Measurements from ENCODE around the gene CAV3. TPM values are rescaled to one million over a fixed set of nuclear protein-coding genes. Genes with fewer than 3 reads are reported as not detected.

Gene CAV3
- total and polyA plus RNA-seq, 8 donors = 0.08 to 0.73 TPM; not detected in 6

- Histone ChIP-seq H3K36me3 (no peaks in the 10 kb centered on the region), H3K27me3 (peaks cover 14 to 45% (median 28%) of the 10 kb centered on the region in 3 donors), H3K27ac (no peak overlapping the region), H3K4me1 (peaks cover 23 to 29% (median 26%) of the 10 kb centered on the region in 4 donors), H3K9me3 (no peaks in the 10 kb centered on the region), H3K4me3 (no peak overlapping the region)
- WGBS, 5 donors = 42 to 70% (median 56%) methylated on average over 4 of the region's 4 CpGs
- DNase-seq = no peak
- intact Hi-C loops (cut with DNase I; ENCODE audit: low total_unique reads) = no loop called here
- TF ChIP-seq CTCF (IDR thresholded peaks at IDR 0.05) = no peak
- no peak for TF ChIP-seq EP300 (IDR thresholded peaks at IDR 0.05)
- no peak for TF ChIP-seq POLR2AphosphoS5 (IDR thresholded peaks at IDR 0.05)
- TF ChIP-seq POLR2A (IDR thresholded peaks at IDR 0.05) = no peak
These were observed 31.9 kb downstream of the CAV3 start for GRCh38 chr3:8765528-8765927.

GRCh38 chr3:8766148-8766547 is 32.5 kb downstream of the CAV3 start:
- TF ChIP-seq POLR2A (IDR thresholded peaks at IDR 0.05) (no peak), CTCF (IDR thresholded peaks at IDR 0.05) (no peak), EP300 (IDR thresholded peaks at IDR 0.05) (no peak), POLR2AphosphoS5 (IDR thresholded peaks at IDR 0.05) (no peak)
- Histone ChIP-seq H3K9me3 (no peaks in the 10 kb centered on the region), H3K4me1 (peaks cover 23 to 29% (median 26%) of the 10 kb centered on the region in 4 donors), H3K4me3 (no peak overlapping the region), H3K27ac (no peak overlapping the region), H3K36me3 (no peaks in the 10 kb centered on the region), H3K27me3 (peaks cover 14 to 48% (median 28%) of the 10 kb centered on the region in 3 donors)
- intact Hi-C loops (cut with DNase I; ENCODE audit: low total_unique reads) = no loop called here
- DNase-seq = no peak
- 68 to 91% (median 79%) methylated on average over 2 of the region's 2 CpGs for WGBS, 5 donors

- peak overlapping the region; percentile 18 to 46 (median 30) for H3K4me3 ChIP-seq
These were observed 33.7 kb downstream of the CAV3 start for GRCh38 chr3:8767256-8767666.

GRCh38 chr3:8767667-8768363 is 34.2 kb downstream of the CAV3 start:
- Histone ChIP-seq H3K36me3 (no peaks in the 10 kb centered on the region), H3K27me3 (peaks cover 14 to 57% (median 28%) of the 10 kb centered on the region in 3 donors), H3K4me3 (peak overlapping the region; percentile 18 to 46 (median 30)), H3K4me1 (peaks cover 23 to 29% (median 26%) of the 10 kb centered on the region in 4 donors), H3K27ac (no peak overlapping the region), H3K9me3 (no peaks in the 10 kb centered on the region)
- intact Hi-C loops (cut with DNase I; ENCODE audit: low total_unique reads) = no loop called here
- TF ChIP-seq CTCF (IDR thresholded peaks at IDR 0.05) (peak in 2 of 7 experiments; percentile 9 to 13), EP300 (IDR thresholded peaks at IDR 0.05) (no peak), POLR2A (IDR thresholded peaks at IDR 0.05) (no peak), POLR2AphosphoS5 (IDR thresholded peaks at IDR 0.05) (no peak)
- DNase-seq = peak; percentile 50 to 79
- WGBS, 5 donors = 0 to 9% (median 3%) methylated on average over 12 to 74 of the region's 74 CpGs

More at GRCh38 chr3:8767256-8767666, 33.7 kb downstream of the CAV3 start:
- H3K9me3 ChIP-seq = no peaks in the 10 kb centered on the region
- peaks cover 14 to 53% (median 28%) of the 10 kb centered on the region in 3 donors for H3K27me3 ChIP-seq
- peaks cover 23 to 29% (median 26%) of the 10 kb centered on the region in 4 donors for H3K4me1 ChIP-seq
- 30 to 75% (median 36%) methylated on average over 7 to 37 of the region's 37 CpGs for WGBS, 5 donors
- H3K36me3 ChIP-seq = no peaks in the 10 kb centered on the region
- H3K27ac ChIP-seq = no peak overlapping the region
- no peak for DNase-seq
- TF ChIP-seq CTCF (IDR thresholded peaks at IDR 0.05) (no peak), POLR2AphosphoS5 (IDR thresholded peaks at IDR 0.05) (no peak), EP300 (IDR thresholded peaks at IDR 0.05) (no peak), POLR2A (IDR thresholded peaks at IDR 0.05) (no peak)
- intact Hi-C loops (cut with DNase I; ENCODE audit: low total_unique reads) = no loop called here

All from stomach (tissue), 9 donors.